Activated naive CD8-positive, alpha-beta T cell treated with anti-CD3 and anti-CD28 coated beads, Interleukin-2, amount 50 U/mL, for 24 hours (primary cell): Measurements from ENCODE around the gene RAPGEF3.
A peak's percentile ranks its signal among the peaks of the same experiment; 100 is the strongest.

Experiments
- ATAC-seq: fragments of 150-1000 bp; cut with Tn5 transposase; one replicate; pipeline ENCODE4 v1.10.0; 2021
- DNase-seq: peaks from one replicate; pipeline ENCODE4 v3.0.0; 2021
- H3K27ac Mint-ChIP-seq: one replicate; pipeline ENCODE4 v1.8.0; 2021; ENCODE audit warnings: mild to moderate bottlenecking, mixed read lengths
- H3K27me3 Mint-ChIP-seq: one replicate; pipeline ENCODE4 v1.8.0; 2021; ENCODE audit warnings: mixed read lengths
- H3K36me3 Mint-ChIP-seq: one replicate; pipeline ENCODE4 v1.8.0; 2021; ENCODE audit warnings: low read depth, mixed read lengths
- H3K4me1 Mint-ChIP-seq: one replicate; pipeline ENCODE4 v1.8.0; 2021; ENCODE audit warnings: mixed read lengths
- H3K4me3 Mint-ChIP-seq: one replicate; pipeline ENCODE4 v1.8.0; 2021; ENCODE audit warnings: mild to moderate bottlenecking, moderate library complexity, mixed read lengths
- H3K9me3 Mint-ChIP-seq: one replicate; pipeline ENCODE4 v1.8.0; 2021; ENCODE audit warnings: mixed read lengths

Gene RAPGEF3

GRCh38 chr12:47725091-47725772 lies 33.4 kb downstream of the RAPGEF3 start, which contains the start of gene ENDOU:
Gene ENDOU (minus strand): TSS chr12:47725490. CDS start chr12:47725413, 77 bp downstream.
- Mint-ChIP-seq H3K36me3 (no peaks in the 10 kb centered on the region), H3K4me1 (peaks cover 41% of the 10 kb centered on the region), H3K9me3 (no peaks in the 10 kb centered on the region), H3K4me3 (no peak within 1 kb of the TSS), H3K27ac (no peak within 1 kb of the TSS), H3K27me3 (no peaks in the 10 kb centered on the region)
- ATAC-seq = no peak
- no peak for DNase-seq

- Mint-ChIP-seq H3K36me3 (peaks cover 5% of the 10 kb centered on the region), H3K4me3 (no peak overlapping the region), H3K27me3 (no peaks in the 10 kb centered on the region), H3K9me3 (no peaks in the 10 kb centered on the region), H3K27ac (peak overlapping the region; percentile 3), H3K4me1 (peaks cover 47% of the 10 kb centered on the region)
- no peak for DNase-seq
- ATAC-seq = peak; percentile 52
These were observed 35.6 kb downstream of the RAPGEF3 start for GRCh38 chr12:47722941-47723631.

- Mint-ChIP-seq H3K27ac (peak overlapping the region; percentile 59), H3K27me3 (no peaks in the 10 kb centered on the region), H3K4me1 (peaks cover 55% of the 10 kb centered on the region), H3K9me3 (no peaks in the 10 kb centered on the region), H3K4me3 (no peak overlapping the region), H3K36me3 (peaks cover 5% of the 10 kb centered on the region)
- DNase-seq = no peak
- no peak for ATAC-seq
These were observed 36.4 kb downstream of the RAPGEF3 start for GRCh38 chr12:47722136-47722834.

GRCh38 chr12:47721431-47721973 lies 37.2 kb downstream of the RAPGEF3 start:
- peaks cover 5% of the 10 kb centered on the region for H3K36me3 Mint-ChIP-seq
- peak overlapping the region; percentile 22 for H3K4me3 Mint-ChIP-seq
- H3K27ac Mint-ChIP-seq = peak overlapping the region; percentile 59
- H3K27me3 Mint-ChIP-seq = no peaks in the 10 kb centered on the region
- ATAC-seq (peak; percentile 65), DNase-seq (no peak)
- no peaks in the 10 kb centered on the region for H3K9me3 Mint-ChIP-seq
- H3K4me1 Mint-ChIP-seq = peaks cover 59% of the 10 kb centered on the region

GRCh38 chr12:47718531-47718930 lies 40.1 kb downstream of the RAPGEF3 start:
- Mint-ChIP-seq H3K27me3 (no peaks in the 10 kb centered on the region), H3K9me3 (no peaks in the 10 kb centered on the region), H3K4me3 (no peak overlapping the region), H3K4me1 (peaks cover 54% of the 10 kb centered on the region), H3K27ac (no peak overlapping the region), H3K36me3 (peaks cover 5% of the 10 kb centered on the region)
- ATAC-seq = no peak
- DNase-seq = no peak

GRCh38 chr12:47717443-47718193 lies 41.1 kb downstream of the RAPGEF3 start:
- Mint-ChIP-seq H3K9me3 (no peaks in the 10 kb centered on the region), H3K27me3 (no peaks in the 10 kb centered on the region), H3K36me3 (peaks cover 5% of the 10 kb centered on the region), H3K4me1 (peaks cover 49% of the 10 kb centered on the region), H3K27ac (peak overlapping the region; percentile 28), H3K4me3 (no peak overlapping the region)
- DNase-seq (peak; percentile 62), ATAC-seq (peak; percentile 57)

GRCh38 chr12:47717046-47717442 lies 41.6 kb downstream of the RAPGEF3 start:
- H3K9me3 Mint-ChIP-seq = no peaks in the 10 kb centered on the region
- DNase-seq (no peak), ATAC-seq (no peak)
- no peak overlapping the region for H3K4me3 Mint-ChIP-seq
- H3K4me1 Mint-ChIP-seq = peaks cover 44% of the 10 kb centered on the region
- H3K36me3 Mint-ChIP-seq = peaks cover 5% of the 10 kb centered on the region
- no peaks in the 10 kb centered on the region for H3K27me3 Mint-ChIP-seq
- H3K27ac Mint-ChIP-seq = no peak overlapping the region

- Mint-ChIP-seq H3K4me1 (peaks cover 33% of the 10 kb centered on the region), H3K27ac (no peak overlapping the region), H3K4me3 (no peak overlapping the region), H3K9me3 (no peaks in the 10 kb centered on the region), H3K27me3 (no peaks in the 10 kb centered on the region), H3K36me3 (peaks cover 5% of the 10 kb centered on the region)
- no peak for ATAC-seq
- no peak for DNase-seq
These were observed 42.7 kb downstream of the RAPGEF3 start for GRCh38 chr12:47715877-47716548.

GRCh38 chr12:47715393-47715876 lies 43.2 kb downstream of the RAPGEF3 start:
- Mint-ChIP-seq H3K27ac (no peak overlapping the region), H3K36me3 (peaks cover 5% of the 10 kb centered on the region), H3K4me3 (no peak overlapping the region), H3K27me3 (no peaks in the 10 kb centered on the region), H3K9me3 (no peaks in the 10 kb centered on the region), H3K4me1 (peaks cover 30% of the 10 kb centered on the region)
- DNase-seq (peak; percentile 81), ATAC-seq (peak; percentile 79)

- Mint-ChIP-seq H3K9me3 (no peaks in the 10 kb centered on the region), H3K4me1 (peaks cover 32% of the 10 kb centered on the region), H3K4me3 (no peak overlapping the region), H3K36me3 (peaks cover 2% of the 10 kb centered on the region), H3K27me3 (no peaks in the 10 kb centered on the region), H3K27ac (no peak overlapping the region)
- ATAC-seq (no peak), DNase-seq (no peak)
These were observed 43.8 kb downstream of the RAPGEF3 start for GRCh38 chr12:47714826-47715386.

- ATAC-seq = no peak
- H3K4me1 Mint-ChIP-seq = peaks cover 45% of the 10 kb centered on the region
- H3K27ac Mint-ChIP-seq = no peak overlapping the region
- H3K4me3 Mint-ChIP-seq = no peak overlapping the region
- H3K36me3 Mint-ChIP-seq = no peaks in the 10 kb centered on the region
- no peak for DNase-seq
- no peaks in the 10 kb centered on the region for H3K9me3 Mint-ChIP-seq
- no peaks in the 10 kb centered on the region for H3K27me3 Mint-ChIP-seq
These were observed 46.5 kb downstream of the RAPGEF3 start for GRCh38 chr12:47712171-47712570.

- Mint-ChIP-seq H3K9me3 (no peaks in the 10 kb centered on the region), H3K36me3 (no peaks in the 10 kb centered on the region), H3K4me3 (no peak overlapping the region), H3K27me3 (no peaks in the 10 kb centered on the region), H3K4me1 (peaks cover 47% of the 10 kb centered on the region), H3K27ac (no peak overlapping the region)
- DNase-seq (no peak), ATAC-seq (no peak)
These were observed 47.2 kb downstream of the RAPGEF3 start for GRCh38 chr12:47711448-47711847.

- DNase-seq (no peak), ATAC-seq (no peak)
- H3K4me3 Mint-ChIP-seq = no peak overlapping the region
- H3K9me3 Mint-ChIP-seq = no peaks in the 10 kb centered on the region
- peaks cover 3% of the 10 kb centered on the region for H3K36me3 Mint-ChIP-seq
- peaks cover 45% of the 10 kb centered on the region for H3K4me1 Mint-ChIP-seq
- H3K27ac Mint-ChIP-seq = no peak overlapping the region
- peaks cover 3% of the 10 kb centered on the region for H3K27me3 Mint-ChIP-seq
These were observed 48.4 kb downstream of the RAPGEF3 start for GRCh38 chr12:47710278-47710677.
